ENCODE results near the gene MEIS2.

- TF ChIP-seq POLR2A (IDR thresholded peaks at IDR 0.05) (no peak), CTCF (IDR thresholded peaks at IDR 0.05) (no peak)
Observed at GRCh38 chr15:36959746-36960145, 140.6 kb downstream of the MEIS2 start.

Measured in Peyer's patch (tissue), 4 donors.